HG03139 (cell line): Measurements from ENCODE around the gene CDIP1.
"Not testable (repeated sequence)": the region's sequence is repeated elsewhere in the genome, so short reads cannot be mapped to it uniquely, and the experiment has no call there.

Experiments
- ATAC-seq: cut with Tn5 transposase; IDR thresholded peaks from one replicate; pipeline ENCODE4 v1.9.1; 2021; ENCODE audit not compliant: unreplicated experiment

CDIP1 gene

GRCh38 chr16:4538350-4539235 is at the start of gene CDIP1:
CDIP1 (minus strand) TSS chr16:4538773; CDS start chr16:4514130, 24,643 bp downstream.
- ATAC-seq = peak; percentile 63

- ATAC-seq = no peak
Observed at GRCh38 chr16:4586291-4586690, 47.7 kb upstream of the CDIP1 start.

- ATAC-seq = no peak
Observed at GRCh38 chr16:4583906-4584305, 45.3 kb upstream of the CDIP1 start.

GRCh38 chr16:4580250-4580649 is 41.7 kb upstream of the CDIP1 start:
- no peak for ATAC-seq

GRCh38 chr16:4578961-4579530 is 40.5 kb upstream of the CDIP1 start:
- ATAC-seq = no peak

- ATAC-seq = no peak
Observed at GRCh38 chr16:4576008-4576407, 37.4 kb upstream of the CDIP1 start.

- no peak for ATAC-seq
Observed at GRCh38 chr16:4574919-4575705, 36.5 kb upstream of the CDIP1 start.

- not testable (repeated sequence) for ATAC-seq
Observed at GRCh38 chr16:4573926-4574325, 35.4 kb upstream of the CDIP1 start.

GRCh38 chr16:4572715-4573114 is 34.1 kb upstream of the CDIP1 start:
- ATAC-seq = no peak

GRCh38 chr16:4570688-4571321 is 32.2 kb upstream of the CDIP1 start:
- no peak for ATAC-seq

- ATAC-seq = no peak
Observed at GRCh38 chr16:4570086-4570485, 31.5 kb upstream of the CDIP1 start.

GRCh38 chr16:4566144-4566543 is 27.6 kb upstream of the CDIP1 start:
- ATAC-seq = no peak

- no peak for ATAC-seq
Observed at GRCh38 chr16:4564661-4565267, 26.2 kb upstream of the CDIP1 start.

- no peak for ATAC-seq
Observed at GRCh38 chr16:4561596-4561995, 23.0 kb upstream of the CDIP1 start.

GRCh38 chr16:4557973-4558372 is 19.4 kb upstream of the CDIP1 start:
- ATAC-seq = no peak

GRCh38 chr16:4556580-4556979 is 18.0 kb upstream of the CDIP1 start:
- no peak for ATAC-seq

- ATAC-seq = no peak
Observed at GRCh38 chr16:4556112-4556511, 17.5 kb upstream of the CDIP1 start, which contains the start of gene C16orf96. C16orf96 (plus strand) TSS chr16:4556340; CDS start chr16:4556490, 150 bp downstream.

- no peak for ATAC-seq
Observed at GRCh38 chr16:4552541-4552940, 14.0 kb upstream of the CDIP1 start.

GRCh38 chr16:4550591-4550990 is 12.0 kb upstream of the CDIP1 start:
- ATAC-seq = no peak

GRCh38 chr16:4548124-4548523 is 9.6 kb upstream of the CDIP1 start:
- no peak for ATAC-seq

- ATAC-seq = no peak
Observed at GRCh38 chr16:4544473-4544872, 5.9 kb upstream of the CDIP1 start.
